Measurements from ENCODE around the gene LRMDA.

GRCh38 chr10:76001461-76001860 lies 570.0 kb downstream of the LRMDA start:
- TF ChIP-seq CTCF (IDR thresholded peaks at IDR 0.05) = no peak
- TF ChIP-seq POLR2A (IDR thresholded peaks at IDR 0.05) = no peak
